ENCODE data around the gene PI4KB. TPM values are rescaled to one million over a fixed set of nuclear protein-coding genes. Genes with fewer than 3 reads are reported as not detected.

The PI4KB gene
- total and polyA plus RNA-seq, 2 of the 13 experiments (the other 11 are each of a cell fraction or from before 2014, with no cell fraction given): 19.5 to 29.3 TPM

- TF ChIP-seq MAFG (CRISPR knock-in tag; IDR thresholded peaks at IDR 0.05): no peak
- TF ChIP-seq, protein P1, sequence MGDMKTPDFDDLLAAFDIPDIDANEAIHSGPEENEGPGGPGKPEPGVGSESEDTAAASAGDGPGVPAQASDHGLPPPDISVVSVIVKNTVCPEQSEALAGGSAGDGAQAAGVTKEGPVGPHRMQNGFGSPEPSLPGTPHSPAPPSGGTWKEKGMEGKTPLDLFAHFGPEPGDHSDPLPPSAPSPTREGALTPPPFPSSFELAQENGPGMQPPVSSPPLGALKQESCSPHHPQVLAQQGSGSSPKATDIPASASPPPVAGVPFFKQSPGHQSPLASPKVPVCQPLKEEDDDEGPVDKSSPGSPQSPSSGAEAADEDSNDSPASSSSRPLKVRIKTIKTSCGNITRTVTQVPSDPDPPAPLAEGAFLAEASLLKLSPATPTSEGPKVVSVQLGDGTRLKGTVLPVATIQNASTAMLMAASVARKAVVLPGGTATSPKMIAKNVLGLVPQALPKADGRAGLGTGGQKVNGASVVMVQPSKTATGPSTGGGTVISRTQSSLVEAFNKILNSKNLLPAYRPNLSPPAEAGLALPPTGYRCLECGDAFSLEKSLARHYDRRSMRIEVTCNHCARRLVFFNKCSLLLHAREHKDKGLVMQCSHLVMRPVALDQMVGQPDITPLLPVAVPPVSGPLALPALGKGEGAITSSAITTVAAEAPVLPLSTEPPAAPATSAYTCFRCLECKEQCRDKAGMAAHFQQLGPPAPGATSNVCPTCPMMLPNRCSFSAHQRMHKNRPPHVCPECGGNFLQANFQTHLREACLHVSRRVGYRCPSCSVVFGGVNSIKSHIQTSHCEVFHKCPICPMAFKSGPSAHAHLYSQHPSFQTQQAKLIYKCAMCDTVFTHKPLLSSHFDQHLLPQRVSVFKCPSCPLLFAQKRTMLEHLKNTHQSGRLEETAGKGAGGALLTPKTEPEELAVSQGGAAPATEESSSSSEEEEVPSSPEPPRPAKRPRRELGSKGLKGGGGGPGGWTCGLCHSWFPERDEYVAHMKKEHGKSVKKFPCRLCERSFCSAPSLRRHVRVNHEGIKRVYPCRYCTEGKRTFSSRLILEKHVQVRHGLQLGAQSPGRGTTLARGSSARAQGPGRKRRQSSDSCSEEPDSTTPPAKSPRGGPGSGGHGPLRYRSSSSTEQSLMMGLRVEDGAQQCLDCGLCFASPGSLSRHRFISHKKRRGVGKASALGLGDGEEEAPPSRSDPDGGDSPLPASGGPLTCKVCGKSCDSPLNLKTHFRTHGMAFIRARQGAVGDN (CRISPR knock-in tag; IDR thresholded peaks at IDR 0.05): peak; percentile 58
- TF ChIP-seq SRF (IDR thresholded peaks at IDR 0.05; ENCODE audit: low read depth, low read length): 0 out of 2 replicates have a peak, but pooled peaks have one; percentile 13
- no peak for TF ChIP-seq FOXO4 (CRISPR knock-in tag; conservative IDR thresholded peaks at IDR 0.05)
- no peak for TF ChIP-seq FOXP1 (IDR thresholded peaks at IDR 0.05)
- TF ChIP-seq FOXP1 (CRISPR knock-in tag; IDR thresholded peaks at IDR 0.05): no peak
- TF ChIP-seq, protein P2, sequence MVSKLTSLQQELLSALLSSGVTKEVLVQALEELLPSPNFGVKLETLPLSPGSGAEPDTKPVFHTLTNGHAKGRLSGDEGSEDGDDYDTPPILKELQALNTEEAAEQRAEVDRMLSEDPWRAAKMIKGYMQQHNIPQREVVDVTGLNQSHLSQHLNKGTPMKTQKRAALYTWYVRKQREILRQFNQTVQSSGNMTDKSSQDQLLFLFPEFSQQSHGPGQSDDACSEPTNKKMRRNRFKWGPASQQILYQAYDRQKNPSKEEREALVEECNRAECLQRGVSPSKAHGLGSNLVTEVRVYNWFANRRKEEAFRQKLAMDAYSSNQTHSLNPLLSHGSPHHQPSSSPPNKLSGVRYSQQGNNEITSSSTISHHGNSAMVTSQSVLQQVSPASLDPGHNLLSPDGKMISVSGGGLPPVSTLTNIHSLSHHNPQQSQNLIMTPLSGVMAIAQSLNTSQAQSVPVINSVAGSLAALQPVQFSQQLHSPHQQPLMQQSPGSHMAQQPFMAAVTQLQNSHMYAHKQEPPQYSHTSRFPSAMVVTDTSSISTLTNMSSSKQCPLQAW (CRISPR knock-in tag; IDR thresholded peaks at IDR 0.05): no peak
- TF ChIP-seq BRCA1 (CRISPR knock-in tag; IDR thresholded peaks at IDR 0.05): 0 out of 2 replicates have a peak, but pooled peaks have one; percentile 47
- no peak for TF ChIP-seq ZKSCAN8 (CRISPR knock-in tag; IDR thresholded peaks at IDR 0.05; ENCODE audit: borderline replicate concordance)
- TF ChIP-seq ZNF570 (CRISPR knock-in tag; IDR thresholded peaks at IDR 0.05; ENCODE audit: borderline replicate concordance): no peak
- no peak for TF ChIP-seq KDM5A (IDR thresholded peaks at IDR 0.05; ENCODE audit: borderline replicate concordance, low read length)
- TF ChIP-seq GZF1 (CRISPR knock-in tag; IDR thresholded peaks at IDR 0.05): no peak
- TF ChIP-seq, protein P3, sequence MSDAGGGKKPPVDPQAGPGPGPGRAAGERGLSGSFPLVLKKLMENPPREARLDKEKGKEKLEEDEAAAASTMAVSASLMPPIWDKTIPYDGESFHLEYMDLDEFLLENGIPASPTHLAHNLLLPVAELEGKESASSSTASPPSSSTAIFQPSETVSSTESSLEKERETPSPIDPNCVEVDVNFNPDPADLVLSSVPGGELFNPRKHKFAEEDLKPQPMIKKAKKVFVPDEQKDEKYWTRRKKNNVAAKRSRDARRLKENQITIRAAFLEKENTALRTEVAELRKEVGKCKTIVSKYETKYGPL (CRISPR knock-in tag; IDR thresholded peaks at IDR 0.05): no peak
- TF ChIP-seq, protein P4, sequence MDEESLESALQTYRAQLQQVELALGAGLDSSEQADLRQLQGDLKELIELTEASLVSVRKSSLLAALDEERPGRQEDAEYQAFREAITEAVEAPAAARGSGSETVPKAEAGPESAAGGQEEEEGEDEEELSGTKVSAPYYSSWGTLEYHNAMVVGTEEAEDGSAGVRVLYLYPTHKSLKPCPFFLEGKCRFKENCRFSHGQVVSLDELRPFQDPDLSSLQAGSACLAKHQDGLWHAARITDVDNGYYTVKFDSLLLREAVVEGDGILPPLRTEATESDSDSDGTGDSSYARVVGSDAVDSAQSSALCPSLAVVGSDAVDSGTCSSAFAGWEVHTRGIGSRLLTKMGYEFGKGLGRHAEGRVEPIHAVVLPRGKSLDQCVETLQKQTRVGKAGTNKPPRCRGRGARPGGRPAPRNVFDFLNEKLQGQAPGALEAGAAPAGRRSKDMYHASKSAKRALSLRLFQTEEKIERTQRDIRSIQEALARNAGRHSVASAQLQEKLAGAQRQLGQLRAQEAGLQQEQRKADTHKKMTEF (CRISPR knock-in tag; IDR thresholded peaks at IDR 0.05): 0 out of 2 replicates have a peak, but pooled peaks have one; percentile 20
- no peak for TF ChIP-seq ZNF740 (CRISPR knock-in tag; IDR thresholded peaks at IDR 0.05)
- no peak for TF ChIP-seq RBM39 (IDR thresholded peaks at IDR 0.05; ENCODE audit: low read depth, low read length, poor library complexity, severe bottlenecking)
- no peak for TF ChIP-seq E2F5 (CRISPR knock-in tag; conservative IDR thresholded peaks at IDR 0.05)
- TF ChIP-seq ZNF333 (CRISPR knock-in tag; IDR thresholded peaks at IDR 0.05; ENCODE audit: borderline replicate concordance): 0 out of 2 replicates have a peak, but pooled peaks have one; percentile 9
Measured at GRCh38 chr1:151372058-151372934, 45.1 kb upstream of the PI4KB start, which contains the start of gene SELENBP1 (continued).

Measured in HepG2 (cell line).